OCI-LY7 (cell line): ENCODE data around the gene NFKBIA.

Source experiments
- EZH2phosphoT487 ChIP-seq: fragments of 200-600 bp; sonication (generic); IDR thresholded peaks from 2 replicates; pipeline ENCODE4 v1.6.1; 2018; ENCODE audit warnings: low read depth, borderline replicate concordance, mild to moderate bottlenecking, mixed run types, antibody characterized with exemption, low read length, moderate library complexity, mixed read lengths
- TF ChIP-seq, protein P1 (sequence below): fragments of 200-600 bp; sonication (generic); conservative IDR thresholded peaks from 2 replicates; pipeline ENCODE4 v1.5.1; 2014; ENCODE audit warnings: mild to moderate bottlenecking, antibody characterized with exemption, low read length, moderate library complexity, mixed read lengths

DNA sequence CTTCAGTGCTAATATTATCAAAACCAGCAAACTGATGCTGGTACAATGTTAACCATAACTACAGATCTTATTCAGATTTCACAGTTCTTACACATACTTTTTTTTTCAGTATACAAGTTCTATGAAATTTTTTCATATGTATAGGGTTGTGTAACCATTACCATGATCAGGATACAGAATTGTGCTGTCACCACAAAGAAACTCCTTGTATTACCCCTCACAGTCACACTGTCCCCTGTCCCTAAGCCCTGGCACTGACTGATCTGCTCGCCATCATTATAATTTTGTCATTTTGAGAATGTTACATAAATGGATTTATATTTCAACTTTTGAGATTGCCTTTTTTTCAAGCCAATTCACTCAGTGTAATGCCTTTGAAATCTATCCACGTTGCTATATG is 21.3 kb upstream of the NFKBIA start:
- TF ChIP-seq, protein P1, sequence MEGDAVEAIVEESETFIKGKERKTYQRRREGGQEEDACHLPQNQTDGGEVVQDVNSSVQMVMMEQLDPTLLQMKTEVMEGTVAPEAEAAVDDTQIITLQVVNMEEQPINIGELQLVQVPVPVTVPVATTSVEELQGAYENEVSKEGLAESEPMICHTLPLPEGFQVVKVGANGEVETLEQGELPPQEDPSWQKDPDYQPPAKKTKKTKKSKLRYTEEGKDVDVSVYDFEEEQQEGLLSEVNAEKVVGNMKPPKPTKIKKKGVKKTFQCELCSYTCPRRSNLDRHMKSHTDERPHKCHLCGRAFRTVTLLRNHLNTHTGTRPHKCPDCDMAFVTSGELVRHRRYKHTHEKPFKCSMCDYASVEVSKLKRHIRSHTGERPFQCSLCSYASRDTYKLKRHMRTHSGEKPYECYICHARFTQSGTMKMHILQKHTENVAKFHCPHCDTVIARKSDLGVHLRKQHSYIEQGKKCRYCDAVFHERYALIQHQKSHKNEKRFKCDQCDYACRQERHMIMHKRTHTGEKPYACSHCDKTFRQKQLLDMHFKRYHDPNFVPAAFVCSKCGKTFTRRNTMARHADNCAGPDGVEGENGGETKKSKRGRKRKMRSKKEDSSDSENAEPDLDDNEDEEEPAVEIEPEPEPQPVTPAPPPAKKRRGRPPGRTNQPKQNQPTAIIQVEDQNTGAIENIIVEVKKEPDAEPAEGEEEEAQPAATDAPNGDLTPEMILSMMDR = no peak
- no peak for TF ChIP-seq EZH2phosphoT487
